Naive B cell (primary cell): ENCODE measurements around the gene CARMIL3. TPM values are rescaled to one million over a fixed set of nuclear protein-coding genes. Genes with fewer than 3 reads are reported as not detected.

Source experiments
- ATAC-seq, 2 donors: fragments of 150-1000 bp; cut with Tn5 transposase; 2 replicates each; pipeline ENCODE4 v1.10.0; 2021; ENCODE audit warnings: low read depth in 2 of 2, mild to moderate bottlenecking in 2 of 2, moderate library complexity in 2 of 2
- DNase-seq: peaks from one replicate; pipeline ENCODE4 v3.0.0; 2022
- H3K27ac Mint-ChIP-seq, 6 donors: one replicate each; pipeline ENCODE4 v1.8.0; 2020 to 2022; ENCODE audit warnings: mild to moderate bottlenecking in 6 of 6, mixed read lengths in 6 of 6, moderate library complexity in 5 of 6, inconsistent platforms in 2 of 6
- H3K27me3 Mint-ChIP-seq, 3 donors: one replicate each; pipeline ENCODE4 v1.8.0; 2021 to 2022; ENCODE audit warnings: mixed read lengths in 3 of 3, mild to moderate bottlenecking in 1 of 3
- H3K36me3 Mint-ChIP-seq, 2 donors: one replicate each; pipeline ENCODE4 v1.8.0; 2020 to 2022; ENCODE audit warnings: mixed read lengths in 2 of 2, inconsistent platforms in 1 of 2, mild to moderate bottlenecking in 1 of 2
- H3K4me1 Mint-ChIP-seq, 3 donors: one replicate each; pipeline ENCODE4 v1.8.0; 2020 to 2022; ENCODE audit warnings: mixed read lengths in 3 of 3, inconsistent platforms in 1 of 3, mild to moderate bottlenecking in 1 of 3, moderate library complexity in 1 of 3
- H3K4me3 Mint-ChIP-seq, 8 donors: one replicate each; pipeline ENCODE4 v1.8.0; 2020 to 2022; ENCODE audit warnings: mild to moderate bottlenecking in 8 of 8, mixed read lengths in 8 of 8, moderate library complexity in 8 of 8, inconsistent platforms in 2 of 8
- H3K9me3 Mint-ChIP-seq, 7 donors: one replicate each; pipeline ENCODE4 v1.8.0; 2020 to 2022; ENCODE audit warnings: mixed read lengths in 7 of 7, mild to moderate bottlenecking in 5 of 7, inconsistent platforms in 2 of 7, moderate library complexity in 1 of 7
- polyA plus RNA-seq, 6 donors: library from polyadenylated mRNA; unstranded; fragments of 300-500 nt; fragmentation: Illumina TruSeq; gene quantifications; one replicate each; pipeline ENCODE4 v1.2.3, GENCODE V29; 2021; ENCODE audit warnings: low read depth in 6 of 6

CARMIL3 gene
- polyA plus RNA-seq, 6 donors from 2014 or later = 0.10 to 0.11 TPM; not detected in 4

DNA sequence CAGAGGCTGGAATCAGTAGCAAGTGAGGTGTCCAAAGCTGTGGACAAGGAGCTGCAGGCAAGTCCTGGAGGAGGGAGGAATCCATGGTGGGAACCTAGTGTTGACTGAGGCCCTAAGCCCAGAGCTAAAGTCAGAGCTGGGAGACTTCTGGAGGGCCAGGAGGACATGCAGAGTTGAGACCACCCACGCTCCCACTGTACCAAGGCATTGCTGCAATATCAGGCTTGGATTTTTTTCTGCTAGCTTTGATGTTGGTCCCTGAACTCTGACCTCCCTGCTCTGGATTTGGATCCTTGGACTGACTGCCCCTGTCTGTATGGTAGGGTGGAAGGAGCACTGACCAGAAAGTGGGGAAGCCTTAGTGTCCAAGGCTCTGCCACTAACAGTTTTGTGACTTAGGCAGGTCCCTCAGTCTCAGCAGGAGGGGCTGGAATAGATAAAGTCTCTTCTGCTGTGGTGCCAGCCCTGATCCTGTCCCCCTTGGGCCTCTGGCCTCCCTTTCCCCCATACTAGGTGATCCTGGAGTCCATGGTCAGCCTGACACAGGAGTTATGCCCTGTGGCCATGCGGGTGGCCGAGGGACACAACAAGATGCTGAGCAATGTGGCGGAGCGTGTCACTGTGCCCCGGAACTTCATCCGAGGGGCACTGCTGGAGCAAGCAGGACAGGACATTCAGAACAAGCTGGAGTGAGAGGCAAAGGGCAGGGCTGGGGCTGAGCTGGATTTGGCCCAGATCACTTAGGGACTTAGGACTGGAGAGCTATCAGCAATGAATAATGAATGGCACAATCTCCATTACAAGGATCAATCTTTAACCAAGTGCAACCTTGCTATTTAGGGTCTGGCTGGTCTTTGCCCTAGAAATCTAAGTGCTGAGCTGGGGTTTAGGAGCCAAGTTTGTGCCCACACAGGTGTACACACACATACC, 9.4 kb downstream of the CARMIL3 start:
- ATAC-seq (no peak), DNase-seq (no peak)
- peaks cover 5 to 7% (median 6%) of the 10 kb centered on the region in 3 donors for H3K27me3 Mint-ChIP-seq
- H3K4me3 Mint-ChIP-seq = no peak overlapping the region
- H3K4me1 Mint-ChIP-seq = peaks cover 4 to 6% (median 5%) of the 10 kb centered on the region in 3 donors
- H3K9me3 Mint-ChIP-seq = no peaks in the 10 kb centered on the region
- H3K27ac Mint-ChIP-seq = peak overlapping the region in 1 of 6 donors; percentile 12
- H3K36me3 Mint-ChIP-seq = no peaks in the 10 kb centered on the region

- no peaks in the 10 kb centered on the region for H3K36me3 Mint-ChIP-seq
- peak overlapping the region in 2 of 6 donors; percentile 69 to 73 for H3K27ac Mint-ChIP-seq
- no peak for ATAC-seq
- H3K4me1 Mint-ChIP-seq = peaks cover 4 to 6% (median 5%) of the 10 kb centered on the region in 3 donors
- peak overlapping the region in 1 of 8 donors; percentile 9 for H3K4me3 Mint-ChIP-seq
- H3K9me3 Mint-ChIP-seq = no peaks in the 10 kb centered on the region
- no peak for DNase-seq
- peaks cover 0 to 5% (median 0%) of the 10 kb centered on the region in 3 donors for H3K27me3 Mint-ChIP-seq
These were observed 10.6 kb downstream of the CARMIL3 start for GRCh38 chr14:24062216-24062980.

DNA sequence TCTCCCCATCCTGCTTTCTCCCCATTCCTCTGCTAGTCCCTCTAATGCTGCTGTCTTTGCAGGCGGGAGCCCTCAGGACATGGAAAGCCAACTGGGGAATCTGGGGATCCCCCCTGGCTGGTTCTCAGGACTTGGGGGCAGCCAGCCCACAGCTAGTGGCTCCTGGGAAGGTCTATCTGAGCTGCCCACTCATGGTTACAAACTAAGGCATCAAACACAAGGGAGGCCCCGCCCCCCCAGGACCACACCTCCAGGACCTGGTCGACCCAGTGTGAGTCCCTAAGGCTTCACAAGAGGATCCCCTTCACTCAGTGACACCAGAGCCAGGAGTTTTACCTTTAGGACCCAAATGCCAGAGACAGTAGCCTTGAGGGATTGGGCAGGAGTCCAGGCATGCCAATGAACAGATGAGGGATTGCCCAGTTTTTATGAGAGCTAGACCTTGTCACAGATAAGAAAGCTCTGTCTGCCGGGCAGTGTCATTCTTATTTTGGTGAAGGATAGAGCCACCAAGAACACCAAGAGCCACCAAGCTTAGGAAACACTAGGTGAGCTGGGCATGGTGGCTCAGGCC, 11.5 kb downstream of the CARMIL3 start:
- ATAC-seq (no peak), DNase-seq (no peak)
- H3K27ac Mint-ChIP-seq = peak overlapping the region in 2 of 6 donors; percentile 2 to 57
- no peak overlapping the region for H3K4me3 Mint-ChIP-seq
- H3K36me3 Mint-ChIP-seq = no peaks in the 10 kb centered on the region
- H3K4me1 Mint-ChIP-seq = peaks cover under 1 to 1% (median 1%) of the 10 kb centered on the region in 3 donors
- H3K9me3 Mint-ChIP-seq = peaks cover 0 to 1% (median 0%) of the 10 kb centered on the region in 7 donors
- H3K27me3 Mint-ChIP-seq = peaks cover 0 to under 1% (median 0%) of the 10 kb centered on the region in 3 donors

- DNase-seq (no peak), ATAC-seq (no peak)
- no peaks in the 10 kb centered on the region for H3K27me3 Mint-ChIP-seq
- H3K4me3 Mint-ChIP-seq = no peak overlapping the region
- no peaks in the 10 kb centered on the region for H3K4me1 Mint-ChIP-seq
- no peak overlapping the region for H3K27ac Mint-ChIP-seq
- no peaks in the 10 kb centered on the region for H3K36me3 Mint-ChIP-seq
- peaks cover 0 to 1% (median 0%) of the 10 kb centered on the region in 7 donors for H3K9me3 Mint-ChIP-seq
These were observed 12.4 kb downstream of the CARMIL3 start for GRCh38 chr14:24064091-24064795.

DNA sequence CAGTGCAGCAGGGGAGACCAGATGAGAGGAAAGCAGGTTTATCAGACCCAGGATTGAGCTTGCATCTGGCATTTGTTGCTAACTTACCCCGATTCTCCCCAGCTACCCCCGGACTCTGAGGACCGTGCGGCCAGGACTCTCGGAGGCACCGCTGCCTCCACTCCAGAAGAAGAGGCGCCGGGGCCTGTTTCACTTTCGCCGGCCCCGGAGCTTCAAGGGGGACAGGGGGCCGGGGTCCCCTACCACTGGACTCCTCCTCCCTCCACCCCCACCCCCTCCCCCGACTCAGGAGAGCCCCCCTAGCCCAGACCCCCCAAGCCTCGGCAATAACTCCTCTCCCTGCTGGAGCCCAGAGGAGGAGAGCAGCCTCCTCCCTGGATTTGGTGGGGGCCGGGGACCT, 13.0 kb downstream of the CARMIL3 start:
- Mint-ChIP-seq H3K9me3 (peaks cover 0 to 1% (median 0%) of the 10 kb centered on the region in 7 donors), H3K27ac (no peak overlapping the region), H3K4me3 (no peak overlapping the region), H3K27me3 (no peaks in the 10 kb centered on the region), H3K4me1 (no peaks in the 10 kb centered on the region), H3K36me3 (no peaks in the 10 kb centered on the region)
- no peak for DNase-seq
- ATAC-seq = no peak

GRCh38 chr14:24065408-24065807, 13.6 kb downstream of the CARMIL3 start:
- H3K36me3 Mint-ChIP-seq = no peaks in the 10 kb centered on the region

DNA sequence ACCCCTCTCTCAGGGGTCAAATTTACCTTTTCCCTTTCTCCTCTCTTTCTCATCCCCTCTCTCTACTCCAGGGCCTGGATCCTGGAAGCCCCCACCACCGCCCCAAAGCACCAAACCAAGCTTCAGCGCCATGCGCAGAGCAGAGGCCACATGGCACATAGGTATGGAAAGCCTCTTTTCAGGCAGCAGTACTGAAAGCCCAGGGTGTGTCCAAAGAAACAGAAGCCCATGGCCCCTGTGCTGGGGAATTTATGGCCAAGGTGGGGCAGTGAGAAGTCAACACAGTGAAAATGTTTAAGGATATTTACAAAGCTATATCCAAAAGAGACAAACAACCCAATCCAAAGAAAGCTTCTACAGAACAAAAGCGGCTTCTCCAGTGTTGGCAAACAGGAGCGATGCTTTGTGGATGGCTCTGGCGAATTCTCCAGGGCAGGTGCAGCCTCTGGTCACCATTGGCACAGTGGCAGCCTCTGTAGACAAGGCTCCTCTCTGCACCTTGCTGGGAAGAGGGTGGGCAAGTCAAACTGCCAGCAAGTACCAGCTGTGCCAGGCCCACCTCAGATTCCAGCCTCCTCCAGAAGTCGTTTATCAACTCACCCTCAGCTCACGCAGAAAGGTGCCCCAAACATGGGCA, 14.8 kb downstream of the CARMIL3 start:
- ATAC-seq = no peak
- Mint-ChIP-seq H3K36me3 (no peaks in the 10 kb centered on the region), H3K27me3 (peaks cover 0 to 11% (median 0%) of the 10 kb centered on the region in 3 donors), H3K4me3 (no peak overlapping the region), H3K27ac (no peak overlapping the region), H3K9me3 (peaks cover 0 to 1% (median 0%) of the 10 kb centered on the region in 7 donors), H3K4me1 (no peaks in the 10 kb centered on the region)
- no peak for DNase-seq

More at GRCh38 chr14:24065408-24065807, 13.6 kb downstream of the CARMIL3 start:
- Mint-ChIP-seq H3K27me3 (peaks cover 0 to 3% (median 0%) of the 10 kb centered on the region in 3 donors), H3K27ac (no peak overlapping the region), H3K4me3 (no peak overlapping the region), H3K9me3 (peaks cover 0 to 1% (median 0%) of the 10 kb centered on the region in 7 donors), H3K4me1 (no peaks in the 10 kb centered on the region)
- no peak for DNase-seq
- no peak for ATAC-seq

DNA sequence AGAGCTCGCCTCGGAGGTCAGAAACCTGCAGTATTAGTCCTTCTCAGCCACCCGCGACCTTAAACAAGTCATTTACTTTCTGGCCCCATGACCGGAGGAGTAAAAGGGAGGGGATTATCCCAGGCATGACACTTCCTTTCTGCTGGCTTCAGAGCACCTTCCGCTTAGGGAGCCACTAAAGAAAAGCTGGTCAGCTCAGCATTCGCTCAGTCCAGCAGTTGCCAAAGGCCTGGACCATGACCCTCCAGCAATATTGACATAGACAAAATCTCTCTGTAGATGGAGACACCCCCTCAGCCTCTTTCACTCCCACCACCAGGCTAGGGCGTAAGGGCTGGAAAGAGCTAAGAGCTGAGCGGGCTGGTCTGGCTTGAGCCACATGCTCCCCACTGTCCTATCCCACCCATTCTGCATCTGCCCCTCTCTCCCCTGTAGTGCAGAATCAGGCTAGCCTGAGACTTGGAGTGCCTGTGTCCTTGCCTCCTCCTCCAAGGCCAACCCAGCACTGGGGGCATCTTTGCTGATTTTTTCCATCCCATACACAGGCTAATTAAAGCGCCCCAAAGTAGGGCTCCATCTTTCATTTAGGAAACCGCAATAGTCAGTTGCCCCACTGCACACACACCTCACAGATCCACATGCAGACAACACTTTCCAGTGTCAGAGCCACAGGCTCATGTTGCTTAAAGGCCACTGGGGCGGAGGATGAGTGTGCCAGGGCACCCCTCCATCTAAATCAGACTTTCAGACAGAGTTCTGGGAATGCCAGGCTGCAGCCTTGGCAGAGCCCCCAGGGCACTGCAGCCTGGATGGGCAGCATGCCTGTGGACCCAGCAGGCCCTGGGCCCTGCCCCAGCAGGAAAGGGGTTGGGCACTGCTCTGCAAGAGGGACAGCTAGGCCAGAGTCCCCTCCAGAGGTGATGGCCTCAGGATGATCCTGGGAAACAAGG, 15.6 kb downstream of the CARMIL3 start:
- Mint-ChIP-seq H3K4me3 (peak overlapping the region in 1 of 8 donors; percentile 0), H3K9me3 (peaks cover 0 to 1% (median 0%) of the 10 kb centered on the region in 7 donors), H3K36me3 (no peaks in the 10 kb centered on the region), H3K27me3 (peaks cover 0 to 11% (median 0%) of the 10 kb centered on the region in 3 donors), H3K27ac (no peak overlapping the region), H3K4me1 (no peaks in the 10 kb centered on the region)
- DNase-seq (no peak), ATAC-seq (no peak)

DNA sequence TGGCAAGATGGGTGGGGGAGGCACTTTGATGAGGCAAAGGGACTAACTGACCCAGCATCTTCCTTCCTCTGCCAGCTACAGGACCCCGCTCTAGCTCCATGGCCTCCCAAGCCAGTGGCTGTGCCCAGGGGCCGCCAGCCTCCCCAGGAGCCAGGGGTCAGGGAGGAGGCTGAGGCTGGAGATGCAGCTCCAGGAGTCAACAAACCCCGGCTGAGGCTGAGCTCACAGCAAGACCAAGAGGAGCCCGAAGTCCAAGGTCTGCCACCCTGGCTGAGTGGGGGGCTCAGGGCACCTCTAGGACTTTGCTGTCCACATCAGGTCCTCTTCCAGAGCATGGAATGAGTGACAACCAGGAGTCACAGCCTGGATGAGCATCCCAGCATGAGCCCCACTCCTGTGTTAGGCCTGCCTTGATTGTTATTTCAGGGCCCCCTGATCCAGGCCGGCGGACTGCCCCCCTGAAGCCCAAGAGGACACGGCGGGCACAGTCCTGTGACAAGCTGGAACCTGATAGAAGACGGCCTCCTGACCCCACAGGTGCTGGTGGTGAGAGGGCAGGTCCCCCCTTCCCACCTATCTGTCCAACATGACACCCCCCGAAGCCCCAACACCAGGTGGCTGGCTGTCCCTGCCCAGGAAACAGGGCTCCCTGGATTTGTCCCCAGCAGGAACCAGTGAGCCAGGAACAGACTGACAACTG, 17.1 kb downstream of the CARMIL3 start:
- Mint-ChIP-seq H3K27me3 (peaks cover 0 to 11% (median 0%) of the 10 kb centered on the region in 3 donors), H3K4me1 (no peaks in the 10 kb centered on the region), H3K9me3 (peaks cover 0 to 1% (median 0%) of the 10 kb centered on the region in 7 donors), H3K4me3 (no peak overlapping the region), H3K36me3 (no peaks in the 10 kb centered on the region), H3K27ac (no peak overlapping the region)
- DNase-seq (no peak), ATAC-seq (no peak)

DNA sequence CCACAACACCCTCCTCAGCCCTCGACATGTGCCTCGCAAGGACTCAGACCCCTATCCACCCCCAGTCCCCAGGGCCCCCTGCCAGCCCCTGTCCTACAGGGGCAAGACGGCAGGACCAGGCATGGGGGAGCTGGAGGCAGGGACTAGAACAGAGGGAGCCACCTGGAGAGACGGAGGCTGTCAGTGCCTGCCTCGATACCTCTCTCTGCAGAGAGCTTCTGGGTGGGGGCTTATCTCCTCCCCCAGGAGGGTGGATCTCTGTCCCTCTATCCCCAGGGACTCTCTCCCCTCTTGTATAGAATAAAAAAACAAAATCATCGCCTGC, 17.6 kb downstream of the CARMIL3 start:
- no peak overlapping the region for H3K4me3 Mint-ChIP-seq
- peaks cover 0 to 1% (median 0%) of the 10 kb centered on the region in 7 donors for H3K9me3 Mint-ChIP-seq
- H3K36me3 Mint-ChIP-seq = no peaks in the 10 kb centered on the region
- DNase-seq (no peak), ATAC-seq (no peak)
- peaks cover under 1 to 1% (median 1%) of the 10 kb centered on the region in 3 donors for H3K4me1 Mint-ChIP-seq
- H3K27me3 Mint-ChIP-seq = peaks cover 0 to 11% (median 0%) of the 10 kb centered on the region in 3 donors
- no peak overlapping the region for H3K27ac Mint-ChIP-seq
